ENCODE results near the gene SETD7. TPM values are rescaled to one million over a fixed set of nuclear protein-coding genes. Genes with fewer than 3 reads are reported as not detected.

SETD7 gene
- total RNA-seq, 2 donors from 2014 or later, result 71.7 to 100 TPM

- TF ChIP-seq POLR2AphosphoS5 (IDR thresholded peaks at IDR 0.05) (no peak), POLR2A (IDR thresholded peaks at IDR 0.05) (no peak), CTCF (IDR thresholded peaks at IDR 0.05) (no peak)
- no peaks in the 10 kb centered on the region for H3K4me1 ChIP-seq (replicated peaks)
- no peak for DNase-seq (ENCODE audit: low spot score)
- 78% methylated on average over 2 of the region's 2 CpGs for WGBS
- H3K36me3 ChIP-seq, result no peaks in the 10 kb centered on the region
- H3K27me3 ChIP-seq (replicated peaks; ENCODE audit: insufficient read depth), result no peaks in the 10 kb centered on the region
- intact Hi-C loops (cut with DNase I), result no loop called here
- no peaks in the 10 kb centered on the region for H3K9me3 ChIP-seq
- H3K4me3 ChIP-seq, result no peak overlapping the region
- H3K27ac ChIP-seq, result no peak overlapping the region
These were observed 7.5 kb upstream of the SETD7 start for GRCh38 chr4:139563515-139563914.

GRCh38 chr4:139562839-139563238, 6.8 kb upstream of the SETD7 start:
- intact Hi-C loops (cut with DNase I), result no loop called here

GRCh38 chr4:139562067-139562684, 6.2 kb upstream of the SETD7 start:
- Histone ChIP-seq H3K4me3 (no peak overlapping the region), H3K36me3 (no peaks in the 10 kb centered on the region), H3K27me3 (replicated peaks; ENCODE audit: insufficient read depth) (no peaks in the 10 kb centered on the region), H3K9me3 (no peaks in the 10 kb centered on the region), H3K4me1 (replicated peaks) (no peaks in the 10 kb centered on the region), H3K27ac (no peak overlapping the region)
- TF ChIP-seq CTCF (IDR thresholded peaks at IDR 0.05) (no peak), POLR2A (IDR thresholded peaks at IDR 0.05) (no peak), POLR2AphosphoS5 (IDR thresholded peaks at IDR 0.05) (no peak)
- WGBS, result 95% methylated on average over 3 of the region's 3 CpGs
- no peak for DNase-seq (ENCODE audit: low spot score)
- intact Hi-C loops (cut with DNase I), result no loop called here

More at GRCh38 chr4:139562839-139563238, 6.8 kb upstream of the SETD7 start:
- WGBS, result 96% methylated on average over 3 of the region's 3 CpGs
- TF ChIP-seq POLR2AphosphoS5 (IDR thresholded peaks at IDR 0.05) (no peak), CTCF (IDR thresholded peaks at IDR 0.05) (no peak), POLR2A (IDR thresholded peaks at IDR 0.05) (no peak)
- no peak overlapping the region for H3K4me3 ChIP-seq
- no peak for DNase-seq (ENCODE audit: low spot score)
- no peaks in the 10 kb centered on the region for H3K27me3 ChIP-seq (replicated peaks; ENCODE audit: insufficient read depth)
- H3K36me3 ChIP-seq, result no peaks in the 10 kb centered on the region
- no peaks in the 10 kb centered on the region for H3K9me3 ChIP-seq
- H3K27ac ChIP-seq, result no peak overlapping the region
- H3K4me1 ChIP-seq (replicated peaks), result no peaks in the 10 kb centered on the region

- H3K36me3 ChIP-seq, result no peaks in the 10 kb centered on the region
- WGBS, result 57% methylated on average over 6 of the region's 6 CpGs
- no peaks in the 10 kb centered on the region for H3K4me1 ChIP-seq (replicated peaks)
- no peak overlapping the region for H3K4me3 ChIP-seq
- intact Hi-C loops (cut with DNase I), result no loop called here
- H3K27me3 ChIP-seq (replicated peaks; ENCODE audit: insufficient read depth), result no peaks in the 10 kb centered on the region
- no peak overlapping the region for H3K27ac ChIP-seq
- H3K9me3 ChIP-seq, result no peaks in the 10 kb centered on the region
- DNase-seq (ENCODE audit: low spot score), result no peak
- no peak for TF ChIP-seq POLR2AphosphoS5 (IDR thresholded peaks at IDR 0.05)
- TF ChIP-seq CTCF (IDR thresholded peaks at IDR 0.05), result no peak
These were observed 4.5 kb upstream of the SETD7 start for GRCh38 chr4:139560406-139561104.

GRCh38 chr4:139559687-139560086, 3.7 kb upstream of the SETD7 start:
- Histone ChIP-seq H3K4me1 (replicated peaks) (no peaks in the 10 kb centered on the region), H3K27me3 (replicated peaks; ENCODE audit: insufficient read depth) (no peaks in the 10 kb centered on the region), H3K36me3 (no peaks in the 10 kb centered on the region), H3K4me3 (no peak overlapping the region), H3K9me3 (no peaks in the 10 kb centered on the region), H3K27ac (no peak overlapping the region)
- WGBS, result 91% methylated on average over 6 of the region's 6 CpGs
- DNase-seq (ENCODE audit: low spot score), result no peak
- TF ChIP-seq POLR2A (IDR thresholded peaks at IDR 0.05) (no peak), POLR2AphosphoS5 (IDR thresholded peaks at IDR 0.05) (no peak), CTCF (IDR thresholded peaks at IDR 0.05) (no peak)
- intact Hi-C loops (cut with DNase I), result loop anchor here (5.0 to 10.0 kb wide), 2 partner anchors 107 to 255 kb away; partner anchors contain the start of genes NAA15, NDUFC1 and RAB33B

Measured in prostate gland (tissue), 2 donors.